Endothelial cell of umbilical vein (primary cell): Measurements from ENCODE around the gene CYBA. TPM values are rescaled to one million over a fixed set of nuclear protein-coding genes. Genes with fewer than 3 reads are reported as not detected.

ENCODE experiments used
- BruUV-seq: library from RNA; stranded (reverse); fragments of 400-500 nt; replicated peaks from 2 replicates; lab custom pipeline; 2021; lab: Mats Ljungman, UMichigan
- CTCF ChIA-PET: fragments of 300-600, 350-600 bp; sonication (Branson Sonifier 250); formaldehyde crosslinking; loops from one replicate; lab custom pipeline; 2021; ENCODE audit warnings: antibody characterized with exemption, inconsistent platforms; lab: Charles Lee
- POLR2A ChIA-PET: fragments of 300-600, 350-600 bp; sonication (Branson Sonifier 250); formaldehyde crosslinking; loops from one replicate; lab custom pipeline; 2021; ENCODE audit warnings: antibody characterized with exemption, inconsistent platforms; lab: Charles Lee
- DNase-seq: peaks from one replicate; pipeline ENCODE4 v3.0.0-alpha.2; 2011; ENCODE audit warnings: low read depth, low spot score
- FAIRE-seq: peaks from 2 replicates; lab custom pipeline; 2011; peaks lifted over from hg19 to GRCh38; lab: Jason Lieb, UNC
- H2AFZ ChIP-seq: 2 replicates; pipeline ENCODE4 v1.6.0; 2012; ENCODE audit warnings: low read depth, low read length, control low read depth, inconsistent platforms
- H3K27ac ChIP-seq: 2 replicates; pipeline ENCODE4 v1.5.1; 2011; ENCODE audit warnings: low read depth, mild to moderate bottlenecking, control low read depth, low read length, moderate library complexity; ENCODE audit not compliant: insufficient read depth
- H3K27me3 ChIP-seq, 2 experiments: 2 replicates each; pipeline versions ENCODE4 v1.6.0 to v1.6.1; 2011; ENCODE audit warnings: low read length in 2 of 2, mixed read lengths in 1 of 2; ENCODE audit not compliant: control insufficient read depth in 2 of 2, insufficient read depth in 2 of 2
- H3K36me3 ChIP-seq, 2 experiments: 2 replicates in 1 of 2; 3 replicates in 1 of 2; pipeline ENCODE4 v1.5.1; 2011; ENCODE audit warnings: low read length in 2 of 2, mild to moderate bottlenecking in 1 of 2, moderate library complexity in 1 of 2; ENCODE audit not compliant: control insufficient read depth in 2 of 2, insufficient read depth in 2 of 2; ENCODE audit errors: extremely low read depth in 1 of 2
- H3K4me1 ChIP-seq: 3 replicates; pipeline ENCODE4 v1.5.1; 2011; ENCODE audit warnings: mild to moderate bottlenecking, low read length; ENCODE audit not compliant: control insufficient read depth, insufficient read depth; ENCODE audit errors: extremely low read depth
- H3K4me2 ChIP-seq: 2 replicates; pipeline ENCODE4 v1.6.1; 2011; ENCODE audit warnings: low read length, control low read depth, mixed read lengths; ENCODE audit not compliant: insufficient read depth
- H3K4me3 ChIP-seq, 3 experiments: fragments of 200-600 bp in 1 of 3; sonication (generic), shearing (Covaris generic) in 1 of 3; replicated peaks in 1 of 3; 2 replicates each; pipeline ENCODE4 v1.5.1; 2011 to 2016; ENCODE audit warnings: control low read depth in 3 of 3, low read length in 3 of 3, mild to moderate bottlenecking in 2 of 3, inconsistent platforms in 1 of 3, low read depth in 1 of 3, moderate library complexity in 1 of 3; ENCODE audit not compliant: insufficient read depth in 1 of 3
- H3K79me2 ChIP-seq: 2 replicates; pipeline ENCODE4 v1.6.0; 2012; ENCODE audit warnings: low read length, inconsistent platforms; ENCODE audit not compliant: control insufficient read depth, insufficient read depth
- H3K9ac ChIP-seq: replicated peaks from 2 replicates; pipeline ENCODE3; 2011; ENCODE audit warnings: low read length, control low read depth; ENCODE audit not compliant: insufficient read depth; ENCODE audit errors: extremely low read depth
- H3K9me1 ChIP-seq: replicated peaks from 3 replicates; pipeline ENCODE4 v1.6.0; 2011; ENCODE audit warnings: mild to moderate bottlenecking, low read length; ENCODE audit not compliant: control insufficient read depth, insufficient read depth; ENCODE audit errors: extremely low read depth
- H3K9me3 ChIP-seq: replicated peaks from 2 replicates; pipeline ENCODE4 v1.5.1; 2012; ENCODE audit warnings: low read length, inconsistent platforms; ENCODE audit not compliant: control insufficient read depth, insufficient read depth
- H4K20me1 ChIP-seq: replicated peaks from 2 replicates; pipeline ENCODE3; 2011; ENCODE audit warnings: mild to moderate bottlenecking, low read length; ENCODE audit not compliant: control insufficient read depth, insufficient read depth; ENCODE audit errors: extremely low read depth
- EZH2 ChIP-seq: IDR thresholded peaks from 2 replicates; pipeline ENCODE4 v1.6.1; 2012; ENCODE audit warnings: borderline replicate concordance, low read depth, mild to moderate bottlenecking, moderate library complexity, low read length, inconsistent platforms; ENCODE audit not compliant: severe bottlenecking
- FOS ChIP-seq: IDR thresholded peaks from 2 replicates; pipeline ENCODE4 v1.6.1; 2011; ENCODE audit warnings: mild to moderate bottlenecking, low read length, moderate library complexity, borderline replicate concordance; ENCODE audit not compliant: insufficient read depth
- GATA2 ChIP-seq: IDR thresholded peaks from 2 replicates; pipeline ENCODE4 v1.7.0; 2011; ENCODE audit warnings: low read depth, mild to moderate bottlenecking, moderate library complexity, mixed read lengths, low read length; ENCODE audit not compliant: insufficient read length, insufficient read depth
- JUN ChIP-seq: IDR thresholded peaks from 2 replicates; pipeline ENCODE4 v1.6.1; 2011; ENCODE audit warnings: borderline replicate concordance, low read depth; ENCODE audit not compliant: insufficient read length, insufficient read depth
- MYC ChIP-seq: IDR thresholded peaks from one replicate; pipeline ENCODE4 v1.6.1; 2011; ENCODE audit warnings: mild to moderate bottlenecking, low read depth, low read length
- POLR2A ChIP-seq: IDR thresholded peaks from 2 replicates; pipeline ENCODE4 v1.6.1; 2012; ENCODE audit warnings: low read depth, mild to moderate bottlenecking, control low read depth, low read length
- POLR2AphosphoS5 ChIP-seq: IDR thresholded peaks from 2 replicates; pipeline ENCODE4 v1.6.1; 2012; ENCODE audit warnings: low read depth, mild to moderate bottlenecking, control low read depth, low read length, moderate library complexity; ENCODE audit not compliant: insufficient read depth
- dilution Hi-C: fragments of 300-500 bp; cut with MboI; formaldehyde crosslinking; loops from one replicate; pipeline ENCODE4 v1.15.0; 2019; ENCODE audit warnings: low sequenced_read_pairs; ENCODE audit not compliant: extremely low pct_ligation_motif_present
- intact Hi-C: fragments of 100-400 bp; cut with micrococcal nuclease; formaldehyde crosslinking; loops from one replicate; pipeline ENCODE4 v1.10.0; 2022
- polyA plus RNA-seq, 4 experiments: library from polyadenylated mRNA; depleted of rRNA in 3 of 4; stranded (reverse) in 3 of 4; unstranded in 1 of 4; fragments of >200 nt; gene quantifications; 2 replicates each; pipeline versions ENCODE4 v1.2.1 to v1.2.3, GENCODE V29; 2011 to 2012; ENCODE audit warnings: missing spikeins in 1 of 4
- total RNA-seq: library from RNA; stranded (reverse); gene quantifications from 2 replicates; pipeline ENCODE4 v1.2.3, GENCODE V29; 2021
- TF ChIP-seq, protein P1 (sequence below): IDR thresholded peaks from 2 replicates; pipeline ENCODE4 v1.6.1; 2011; ENCODE audit not compliant: insufficient read depth, insufficient read length
- TF ChIP-seq, protein P2 (sequence below), 2 donors: IDR thresholded peaks; 1 replicate in 1 of 2; 2 replicates in 1 of 2; pipeline ENCODE4 v1.5.1; 2011; ENCODE audit warnings: low read length in 2 of 2, mild to moderate bottlenecking in 2 of 2, moderate library complexity in 2 of 2, control low read depth in 1 of 2, inconsistent platforms in 1 of 2, low read depth in 1 of 2; ENCODE audit not compliant: insufficient read depth in 1 of 2; ENCODE audit errors: extremely low read depth in 1 of 2

Gene CYBA
- total and polyA plus RNA-seq, 2 donors (not counting 3 experiments of a cell fraction or from before 2014, with no cell fraction given): 37.0 to 77.3 TPM

DNA sequence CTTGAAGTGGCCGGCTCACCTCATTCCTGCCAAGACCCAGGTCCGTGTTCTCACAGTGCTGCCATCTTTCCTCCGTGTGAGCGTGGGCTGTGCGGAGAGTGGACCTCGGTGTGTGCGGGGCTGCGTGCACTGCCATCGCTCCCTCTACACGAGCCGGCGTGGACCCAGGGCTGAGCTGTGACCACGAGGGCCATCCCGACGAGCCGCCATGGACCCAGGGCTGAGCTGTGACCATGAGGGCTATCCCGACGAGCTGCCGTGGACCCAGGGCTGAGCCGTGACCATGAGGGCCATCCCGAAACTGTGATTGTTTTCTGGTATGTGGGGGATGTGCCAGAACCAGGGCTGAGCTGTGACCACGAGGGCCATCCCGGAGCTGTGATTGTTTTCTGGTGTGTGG, 21.0 kb upstream of the CYBA start:
- dilution Hi-C loops (no loop called here), intact Hi-C loops (no loop called here)
- no TSS peak for BruUV-seq
- Histone ChIP-seq H3K27ac (no peak overlapping the region), H3K4me2 (no peak overlapping the region), H4K20me1 (no peaks in the 10 kb centered on the region), H3K9ac (no peak overlapping the region), H3K9me3 (no peaks in the 10 kb centered on the region), H3K4me3 (no peak overlapping the region), H3K79me2 (no peaks in the 10 kb centered on the region), H3K4me1 (no peaks in the 10 kb centered on the region), H2AFZ (no peak overlapping the region), H3K9me1 (no peaks in the 10 kb centered on the region), H3K27me3 (no peaks in the 10 kb centered on the region), H3K36me3 (peaks cover 0 to 2% of the 10 kb centered on the region in 2 experiments)
- no peak for FAIRE-seq
- TF ChIP-seq, protein P1, sequence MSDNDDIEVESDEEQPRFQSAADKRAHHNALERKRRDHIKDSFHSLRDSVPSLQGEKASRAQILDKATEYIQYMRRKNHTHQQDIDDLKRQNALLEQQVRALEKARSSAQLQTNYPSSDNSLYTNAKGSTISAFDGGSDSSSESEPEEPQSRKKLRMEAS: no peak
- no peak for TF ChIP-seq MYC
- no peak for TF ChIP-seq POLR2A
- no peak for TF ChIP-seq FOS
- no peak for TF ChIP-seq POLR2AphosphoS5
- TF ChIP-seq, protein P2, sequence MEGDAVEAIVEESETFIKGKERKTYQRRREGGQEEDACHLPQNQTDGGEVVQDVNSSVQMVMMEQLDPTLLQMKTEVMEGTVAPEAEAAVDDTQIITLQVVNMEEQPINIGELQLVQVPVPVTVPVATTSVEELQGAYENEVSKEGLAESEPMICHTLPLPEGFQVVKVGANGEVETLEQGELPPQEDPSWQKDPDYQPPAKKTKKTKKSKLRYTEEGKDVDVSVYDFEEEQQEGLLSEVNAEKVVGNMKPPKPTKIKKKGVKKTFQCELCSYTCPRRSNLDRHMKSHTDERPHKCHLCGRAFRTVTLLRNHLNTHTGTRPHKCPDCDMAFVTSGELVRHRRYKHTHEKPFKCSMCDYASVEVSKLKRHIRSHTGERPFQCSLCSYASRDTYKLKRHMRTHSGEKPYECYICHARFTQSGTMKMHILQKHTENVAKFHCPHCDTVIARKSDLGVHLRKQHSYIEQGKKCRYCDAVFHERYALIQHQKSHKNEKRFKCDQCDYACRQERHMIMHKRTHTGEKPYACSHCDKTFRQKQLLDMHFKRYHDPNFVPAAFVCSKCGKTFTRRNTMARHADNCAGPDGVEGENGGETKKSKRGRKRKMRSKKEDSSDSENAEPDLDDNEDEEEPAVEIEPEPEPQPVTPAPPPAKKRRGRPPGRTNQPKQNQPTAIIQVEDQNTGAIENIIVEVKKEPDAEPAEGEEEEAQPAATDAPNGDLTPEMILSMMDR (IDR thresholded peaks at IDR 0.05; ENCODE audit: extremely low read depth in 1 of 2, insufficient read depth in 1 of 2, low read depth in 1 of 2, low read length in 2 of 2): no peak
- no peak for TF ChIP-seq JUN
- TF ChIP-seq GATA2: no peak
- no peak for TF ChIP-seq EZH2
- POLR2A ChIA-PET: no interaction called here
- DNase-seq: no peak
- CTCF ChIA-PET: interaction anchor here (1.6 kb wide), 1 partner anchor 15 kb away, joined by 3 read pairs; no protein-coding TSS in a partner anchor
